Cardiac fibroblast (primary cell): ENCODE measurements around the gene CAMP.

Experiments used
- DNase-seq, 2 donors: peaks; one replicate each; pipeline versions ENCODE4 v3.0.0 to v3.0.0-alpha.2; 2010; ENCODE audit warnings: low read depth in 2 of 2
- H3K4me3 ChIP-seq, 2 donors: replicated peaks in 1 of 2; 1 replicate in 1 of 2; 2 replicates in 1 of 2; pipeline ENCODE4 v1.5.1; 2011; ENCODE audit warnings: low read depth in 2 of 2, low read length in 2 of 2, mild to moderate bottlenecking in 2 of 2, moderate library complexity in 1 of 2
- CTCF ChIP-seq: IDR thresholded peaks from one replicate; pipeline ENCODE4 v1.5.1; 2011; ENCODE audit warnings: low read depth, mild to moderate bottlenecking, low read length, inconsistent platforms

The CAMP gene

GRCh38 chr3:48220746-48221145 lies 2.5 kb upstream of the CAMP start:
- TF ChIP-seq CTCF: no peak
- no peak for DNase-seq
- no peak overlapping the region for H3K4me3 ChIP-seq

- TF ChIP-seq CTCF: no peak
- no peak for DNase-seq
- H3K4me3 ChIP-seq: no peak overlapping the region
These were observed 2.3 kb downstream of the CAMP start for GRCh38 chr3:48225587-48225986.

GRCh38 chr3:48226939-48227338 lies 3.6 kb downstream of the CAMP start:
- H3K4me3 ChIP-seq: no peak overlapping the region
- DNase-seq: no peak
- no peak for TF ChIP-seq CTCF

GRCh38 chr3:48232232-48232631 lies 8.9 kb downstream of the CAMP start:
- no peak overlapping the region for H3K4me3 ChIP-seq
- TF ChIP-seq CTCF: no peak
- DNase-seq: peak in 1 of 2 donors; percentile 37

GRCh38 chr3:48232734-48233133 lies 9.4 kb downstream of the CAMP start:
- peak; percentile 57 for TF ChIP-seq CTCF
- H3K4me3 ChIP-seq: no peak overlapping the region
- peak; percentile 62 to 70 for DNase-seq

- H3K4me3 ChIP-seq: no peak overlapping the region
- DNase-seq: no peak
These were observed 10.2 kb downstream of the CAMP start for GRCh38 chr3:48233542-48233941.

More at GRCh38 chr3:48233542-48233941, 10.2 kb downstream of the CAMP start:
- no peak for TF ChIP-seq CTCF
